ENCODE measurements around the gene EEF2KMT.
"Not testable (repeated sequence)": the region's sequence is repeated elsewhere in the genome, so short reads cannot be mapped to it uniquely, and the experiment has no call there.

- TF ChIP-seq CTCF (conservative IDR thresholded peaks at IDR 0.05; ENCODE audit: low read depth, low read length); RAD21 (IDR thresholded peaks at IDR 0.05; ENCODE audit: low read length); ELK1 (IDR thresholded peaks at IDR 0.05; ENCODE audit: borderline replicate concordance, low read depth, low read length); POLR2A (IDR thresholded peaks at IDR 0.05; ENCODE audit: low read depth, low read length); SMC3 (IDR thresholded peaks at IDR 0.05; ENCODE audit: low read depth, low read length); CEBPB (IDR thresholded peaks at IDR 0.05; ENCODE audit: low read depth, low read length); CHD1 (IDR thresholded peaks at IDR 0.05; ENCODE audit: low read depth, low read length); NFE2L2 (IDR thresholded peaks at IDR 0.05; ENCODE audit: low read depth, low read length); RFX5 (IDR thresholded peaks at IDR 0.05; ENCODE audit: low read depth, low read length); RCOR1 (IDR thresholded peaks at IDR 0.05; ENCODE audit: insufficient replicate concordance, low read length): not testable (repeated sequence)
Observed at GRCh38 chr16:5044581-5044980, 53.0 kb downstream of the EEF2KMT start.
